RWPE2 (cell line): ENCODE results near the gene RAB11FIP5.

Experiments used
- ATAC-seq: fragments of 200-7000 bp; cut with Tn5 transposase; 3 replicates; pipeline ENCODE4 v1.9.1; 2021; ENCODE audit warnings: low read depth
- DNase-seq: peaks from one replicate; pipeline ENCODE4 v3.0.0-alpha.2; 2020; ENCODE audit warnings: low spot score
- H3K27ac ChIP-seq: fragments of 450-650 bp; 2 replicates; pipeline ENCODE4 v1.5.1; 2017; ENCODE audit warnings: mild to moderate bottlenecking; ENCODE audit not compliant: poor library complexity, severe bottlenecking
- H3K27me3 ChIP-seq: fragments of 250-450 bp; sonication (Bioruptor Pico); 2 replicates; pipeline ENCODE4 v1.5.1; 2021; ENCODE audit warnings: mild to moderate bottlenecking, moderate library complexity; ENCODE audit not compliant: insufficient read depth, poor library complexity, severe bottlenecking
- H3K36me3 ChIP-seq: fragments of 250-450 bp; sonication (Bioruptor Pico); 2 replicates; pipeline ENCODE4 v1.5.1; 2020; ENCODE audit warnings: low read depth, mild to moderate bottlenecking, moderate library complexity
- H3K4me1 ChIP-seq: fragments of 250-450 bp; sonication (Bioruptor Pico); 2 replicates; pipeline ENCODE4 v1.5.1; 2021; ENCODE audit warnings: mild to moderate bottlenecking, moderate library complexity; ENCODE audit not compliant: insufficient read depth, poor library complexity, severe bottlenecking
- H3K4me3 ChIP-seq: fragments of 250-450 bp; sonication (Bioruptor Pico); 2 replicates; pipeline ENCODE4 v1.5.1; 2021; ENCODE audit warnings: mild to moderate bottlenecking, moderate library complexity; ENCODE audit not compliant: severe bottlenecking
- H3K9me3 ChIP-seq: fragments of 250-450 bp; sonication (Bioruptor Pico); 2 replicates; pipeline ENCODE4 v1.5.1; 2021; ENCODE audit warnings: mild to moderate bottlenecking, moderate library complexity; ENCODE audit not compliant: severe bottlenecking
- CTCF ChIP-seq: fragments of 450-650 bp; IDR thresholded peaks from one replicate; pipeline ENCODE4 v1.5.1; 2017; ENCODE audit warnings: mild to moderate bottlenecking, moderate library complexity; ENCODE audit not compliant: poor library complexity, severe bottlenecking

Gene RAB11FIP5

GRCh38 chr2:73072129-73072395 lies 40.7 kb downstream of the RAB11FIP5 start:
- Histone ChIP-seq H3K4me1 (peaks cover 13% of the 10 kb centered on the region), H3K9me3 (no peaks in the 10 kb centered on the region), H3K27ac (peak overlapping the region; percentile 61), H3K27me3 (no peaks in the 10 kb centered on the region), H3K36me3 (no peaks in the 10 kb centered on the region), H3K4me3 (peak overlapping the region; percentile 84)
- no peak for DNase-seq
- ATAC-seq = peak; percentile 2; the same call in 1 of the 3 replicates
- TF ChIP-seq CTCF = no peak

- DNase-seq (peak; percentile 95), ATAC-seq (peak; percentile 85)
- Histone ChIP-seq H3K4me1 (peaks cover 13% of the 10 kb centered on the region), H3K27ac (peak within 1 kb of the TSS; percentile 61), H3K27me3 (no peaks in the 10 kb centered on the region), H3K4me3 (peak within 1 kb of the TSS; percentile 84), H3K9me3 (no peaks in the 10 kb centered on the region), H3K36me3 (no peaks in the 10 kb centered on the region)
- TF ChIP-seq CTCF = no peak
These were observed 41.2 kb downstream of the RAB11FIP5 start, which contains the start of gene SFXN5 for GRCh38 chr2:73071360-73072128. SFXN5 (minus strand) TSS chr2:73071712; CDS start chr2:73071705, 7 bp downstream.

GRCh38 chr2:73070643-73071359 lies 41.9 kb downstream of the RAB11FIP5 start:
- H3K36me3 ChIP-seq = no peaks in the 10 kb centered on the region
- no peaks in the 10 kb centered on the region for H3K9me3 ChIP-seq
- peaks cover 13% of the 10 kb centered on the region for H3K4me1 ChIP-seq
- H3K27me3 ChIP-seq = no peaks in the 10 kb centered on the region
- H3K27ac ChIP-seq = peak overlapping the region; percentile 61
- peak; percentile 8 for ATAC-seq
- peak overlapping the region; percentile 84 for H3K4me3 ChIP-seq
- TF ChIP-seq CTCF = no peak
- DNase-seq = no peak

GRCh38 chr2:73069855-73070642 lies 42.7 kb downstream of the RAB11FIP5 start:
- ATAC-seq (no peak), DNase-seq (no peak)
- peak overlapping the region; percentile 84 for H3K4me3 ChIP-seq
- no peaks in the 10 kb centered on the region for H3K27me3 ChIP-seq
- no peaks in the 10 kb centered on the region for H3K36me3 ChIP-seq
- H3K4me1 ChIP-seq = peaks cover 13% of the 10 kb centered on the region
- no peaks in the 10 kb centered on the region for H3K9me3 ChIP-seq
- peak overlapping the region; percentile 61 for H3K27ac ChIP-seq
- TF ChIP-seq CTCF = no peak
